AG09319 (cell line): Measurements from ENCODE around the gene HUNK.
"Not testable (repeated sequence)": the region's sequence is repeated elsewhere in the genome, so short reads cannot be mapped to it uniquely, and the experiment has no call there.

Experiments used
- DNase-seq: peaks from one replicate; pipeline ENCODE4 v3.0.0-alpha.2; 2010; ENCODE audit warnings: low read depth; ENCODE audit errors: extremely low read depth
- CTCF ChIP-seq: IDR thresholded peaks from 2 replicates; pipeline ENCODE4 v1.5.1; 2011; ENCODE audit warnings: low read depth, mild to moderate bottlenecking, inconsistent platforms, low read length, moderate library complexity

The HUNK gene

GRCh38 chr21:32036756-32037155, 163.9 kb downstream of the HUNK start:
- DNase-seq: no peak
- TF ChIP-seq CTCF: no peak

DNA sequence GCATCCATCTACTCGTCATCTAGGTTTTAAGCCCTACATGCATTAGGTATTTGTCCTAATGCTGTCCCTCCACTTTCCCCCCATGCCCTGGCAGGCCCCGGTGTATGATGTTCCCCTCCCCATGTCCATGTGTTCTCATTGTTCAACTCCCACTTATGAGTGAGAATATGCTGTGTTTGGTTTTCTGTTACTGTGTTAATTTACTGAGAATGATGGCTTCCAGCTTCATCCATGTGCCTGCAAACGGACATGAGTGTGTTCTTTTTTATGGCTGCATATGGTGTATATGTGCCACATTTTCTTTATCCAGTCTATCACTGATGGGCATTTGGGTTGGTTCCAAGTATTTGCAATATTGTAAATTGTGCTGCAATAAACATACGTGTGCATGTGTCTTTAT, 165.9 kb downstream of the HUNK start:
- DNase-seq: not testable (repeated sequence)

DNA sequence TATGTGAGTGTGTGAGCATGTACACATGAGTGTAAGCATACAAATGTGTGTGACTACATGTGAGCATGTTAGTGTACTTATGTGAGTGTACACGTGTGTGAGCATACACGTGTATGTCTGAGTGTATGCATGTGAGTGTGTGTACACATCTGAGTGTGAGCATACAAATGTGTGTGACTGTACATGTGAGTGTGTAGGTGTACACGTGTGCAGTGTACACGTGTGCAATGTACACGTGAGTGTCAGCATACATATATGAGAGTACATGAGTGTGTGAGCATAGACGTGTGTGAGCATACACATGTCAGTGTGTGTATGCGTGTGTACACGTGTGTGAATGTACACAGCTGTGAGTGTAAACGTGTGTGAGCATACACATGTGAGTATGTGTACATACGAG, 170.6 kb downstream of the HUNK start:
- no peak for DNase-seq

DNA sequence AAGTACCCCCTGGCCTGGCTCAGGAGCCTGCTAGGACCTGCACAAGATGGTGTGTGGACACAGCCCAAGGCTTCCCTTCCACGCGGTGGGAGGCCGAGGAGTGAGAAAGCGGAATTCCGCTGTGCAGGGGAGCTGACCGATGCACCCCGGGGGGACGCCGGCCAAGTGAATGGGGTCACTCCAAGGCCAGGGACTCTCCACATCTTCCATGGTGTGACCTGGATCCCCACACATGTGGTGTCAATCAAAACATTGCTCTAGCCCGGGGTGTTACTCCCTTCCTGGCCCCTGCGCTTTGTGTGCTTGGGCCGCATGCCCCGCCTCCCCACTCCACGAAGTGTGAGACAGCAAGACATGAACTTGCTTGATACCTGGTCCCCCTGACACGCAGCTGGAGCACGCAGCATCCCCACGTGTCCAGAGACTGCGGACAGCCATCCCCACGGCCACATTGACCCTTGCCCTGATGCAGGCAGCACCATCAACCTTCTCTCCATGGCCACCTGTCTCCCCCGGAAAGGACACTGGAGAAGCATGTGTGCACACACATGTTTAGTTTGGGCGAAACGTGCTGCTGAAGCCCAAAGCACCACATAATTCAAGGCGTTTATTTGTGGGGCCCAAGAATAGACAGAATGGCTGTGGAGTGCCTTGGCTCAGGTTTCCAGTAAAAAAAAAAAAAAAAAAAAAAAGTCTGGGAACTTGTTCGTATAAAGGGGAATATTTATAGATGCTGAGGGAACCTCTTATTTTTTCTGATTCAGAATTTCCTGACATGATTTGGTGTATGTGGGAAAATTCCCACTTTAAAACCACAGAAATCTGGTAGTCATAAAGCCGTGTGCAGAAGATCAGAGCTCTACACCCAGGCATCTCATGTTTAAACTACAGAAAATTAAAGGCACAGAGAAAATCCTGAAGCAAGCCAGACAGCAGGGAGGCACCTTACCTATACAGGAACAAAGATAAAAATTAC, 171.7 kb downstream of the HUNK start:
- TF ChIP-seq CTCF: no peak
- DNase-seq: no peak

More for the DNA sequence above, 170.6 kb downstream of the HUNK start:
- TF ChIP-seq CTCF: no peak

DNA sequence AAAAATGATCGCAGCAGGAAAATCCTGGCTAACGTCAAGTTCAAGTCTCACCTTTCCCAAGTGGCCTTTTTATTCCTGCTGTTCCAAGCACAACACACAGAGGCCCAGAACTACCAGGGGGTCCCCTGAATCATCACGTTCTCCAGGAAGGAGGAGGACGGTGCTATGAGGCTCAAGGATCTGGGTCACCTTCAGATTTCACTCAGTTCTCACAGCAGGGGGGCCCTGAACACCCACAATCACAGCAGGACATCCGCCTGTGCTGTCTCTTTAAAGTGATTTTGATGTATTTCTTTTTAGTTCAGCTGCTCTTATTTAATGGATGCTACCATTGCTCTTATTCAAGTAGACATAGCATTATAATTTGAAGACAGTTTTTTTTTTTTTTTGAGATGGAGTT, 173.4 kb downstream of the HUNK start:
- no peak for TF ChIP-seq CTCF
- DNase-seq: no peak

GRCh38 chr21:32048353-32048752, 175.5 kb downstream of the HUNK start:
- DNase-seq: no peak
- TF ChIP-seq CTCF: no peak
